Erythroblast (primary cell): ENCODE data around the gene AP2M1.

Experiments used
- DNase-seq, 2 experiments: peaks; one replicate each; lab custom pipeline; 2025; lab: John Stamatoyannopoulos, UW
- GATA1 ChIP-seq: IDR thresholded peaks from 2 replicates; pipeline ENCODE4 v1.6.1; 2011; ENCODE audit warnings: low read depth, mild to moderate bottlenecking, control low read depth, low read length, moderate library complexity
- POLR2A ChIP-seq: IDR thresholded peaks from 2 replicates; pipeline ENCODE4 v1.6.1; 2011; ENCODE audit warnings: mild to moderate bottlenecking, low read length

AP2M1 gene

GRCh38 chr3:184177767-184178306 lies 3.2 kb downstream of the AP2M1 start:
- no peak for DNase-seq
- no peak for TF ChIP-seq POLR2A
- no peak for TF ChIP-seq GATA1

DNA sequence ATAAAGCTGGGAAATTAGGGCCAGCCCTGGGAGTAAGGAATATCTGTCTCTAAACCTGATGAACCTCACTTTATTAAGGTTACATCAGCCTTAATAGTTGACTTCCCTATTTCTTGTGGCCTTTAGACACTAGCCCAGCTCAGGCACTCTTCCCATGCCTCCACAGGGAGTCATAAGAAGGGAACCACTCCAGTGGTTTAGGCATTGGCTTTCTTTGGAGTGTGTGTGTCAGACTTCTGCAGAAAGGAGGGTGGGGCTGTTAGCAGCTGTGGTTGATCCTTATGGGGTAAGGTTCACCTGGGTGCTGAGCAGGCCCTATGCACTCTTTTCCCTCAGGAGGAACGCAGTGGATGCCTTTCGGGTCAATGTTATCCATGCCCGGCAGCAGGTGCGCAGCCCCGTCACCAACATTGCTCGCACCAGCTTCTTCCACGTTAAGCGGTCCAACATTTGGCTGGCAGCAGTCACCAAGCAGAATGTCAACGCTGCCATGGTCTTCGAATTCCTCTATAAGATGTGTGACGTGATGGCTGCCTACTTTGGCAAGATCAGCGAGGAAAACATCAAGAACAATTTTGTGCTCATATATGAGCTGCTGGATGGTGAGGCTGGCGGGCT lies 4.0 kb downstream of the AP2M1 start:
- no peak for DNase-seq
- no peak for TF ChIP-seq POLR2A
- TF ChIP-seq GATA1, result no peak

DNA sequence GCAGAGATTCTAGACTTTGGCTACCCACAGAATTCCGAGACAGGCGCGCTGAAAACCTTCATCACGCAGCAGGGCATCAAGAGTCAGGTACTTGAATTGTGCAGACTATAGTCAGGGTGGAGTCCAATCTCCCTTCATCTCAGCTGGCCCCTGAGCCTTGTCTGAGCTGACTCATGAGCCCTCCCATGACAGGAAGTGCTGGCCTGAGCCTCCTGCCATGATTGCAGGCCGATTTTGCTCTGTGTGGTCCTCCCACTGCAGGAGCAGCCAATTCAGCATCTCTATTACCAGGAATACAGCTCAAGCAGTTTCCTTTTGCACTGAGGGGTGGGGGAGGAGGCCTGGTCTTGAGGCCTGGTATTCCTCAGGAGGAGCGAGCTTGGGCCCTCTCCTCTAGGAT lies 5.5 kb downstream of the AP2M1 start:
- TF ChIP-seq GATA1 (no peak), POLR2A (no peak)
- peak; percentile 33 to 49 for DNase-seq

GRCh38 chr3:184181596-184181995 lies 6.9 kb downstream of the AP2M1 start:
- no peak for TF ChIP-seq POLR2A

DNA sequence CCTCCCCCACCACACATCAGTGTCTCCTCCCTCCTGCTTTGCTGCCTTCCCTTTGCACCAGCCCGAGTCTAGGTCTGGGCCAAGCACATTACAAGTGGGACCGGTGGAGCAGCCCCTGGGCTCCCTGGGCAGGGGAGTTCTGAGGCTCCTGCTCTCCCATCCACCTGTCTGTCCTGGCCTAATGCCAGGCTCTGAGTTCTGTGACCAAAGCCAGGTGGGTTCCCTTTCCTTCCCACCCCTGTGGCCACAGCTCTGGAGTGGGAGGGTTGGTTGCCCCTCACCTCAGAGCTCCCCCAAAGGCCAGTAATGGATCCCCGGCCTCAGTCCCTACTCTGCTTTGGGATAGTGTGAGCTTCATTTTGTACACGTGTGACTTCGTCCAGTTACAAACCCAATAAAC lies 9.0 kb downstream of the AP2M1 start:
- DNase-seq, result no peak
- TF ChIP-seq GATA1, result no peak
- no peak for TF ChIP-seq POLR2A

More at GRCh38 chr3:184181596-184181995, 6.9 kb downstream of the AP2M1 start:
- DNase-seq, result no peak

DNA sequence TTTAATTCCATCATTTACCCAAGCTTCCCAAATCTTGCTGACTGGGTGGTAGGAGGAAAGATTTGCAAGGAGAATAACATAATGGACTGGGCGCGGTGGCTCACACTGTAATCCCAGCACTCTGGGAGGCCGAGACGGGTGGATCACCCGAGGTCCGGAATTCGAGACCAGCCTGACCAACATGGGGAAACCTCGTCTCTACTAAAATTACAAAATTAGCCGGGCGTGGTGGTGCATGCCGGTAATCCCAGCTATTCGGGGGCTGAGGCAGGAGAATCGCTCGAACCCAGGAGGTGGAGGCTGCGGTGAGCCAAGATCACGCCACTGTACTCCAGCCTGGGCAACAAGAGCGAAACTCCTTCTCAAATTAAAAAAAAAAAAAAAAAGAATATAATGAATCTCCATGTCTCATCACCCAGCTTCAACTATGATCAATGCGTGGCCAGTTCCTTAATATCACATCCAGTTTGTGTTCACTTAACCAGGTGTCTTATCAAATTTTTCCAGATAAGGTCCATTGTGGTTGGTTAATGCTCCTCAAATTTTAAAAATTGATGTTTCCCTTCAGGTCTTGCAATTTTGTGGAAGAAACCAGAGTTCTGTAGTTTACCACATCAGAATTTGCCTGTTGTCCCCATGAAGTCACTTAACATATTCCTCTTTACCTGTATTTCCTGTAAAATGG lies 10.0 kb downstream of the AP2M1 start:
- TF ChIP-seq POLR2A, result no peak
- peak; percentile 49 to 61 for DNase-seq

- peak; percentile 100 for DNase-seq
- TF ChIP-seq POLR2A (peak; percentile 80), GATA1 (peak; percentile 49)
Measured at GRCh38 chr3:184185461-184186183, 11.0 kb downstream of the AP2M1 start.

DNA sequence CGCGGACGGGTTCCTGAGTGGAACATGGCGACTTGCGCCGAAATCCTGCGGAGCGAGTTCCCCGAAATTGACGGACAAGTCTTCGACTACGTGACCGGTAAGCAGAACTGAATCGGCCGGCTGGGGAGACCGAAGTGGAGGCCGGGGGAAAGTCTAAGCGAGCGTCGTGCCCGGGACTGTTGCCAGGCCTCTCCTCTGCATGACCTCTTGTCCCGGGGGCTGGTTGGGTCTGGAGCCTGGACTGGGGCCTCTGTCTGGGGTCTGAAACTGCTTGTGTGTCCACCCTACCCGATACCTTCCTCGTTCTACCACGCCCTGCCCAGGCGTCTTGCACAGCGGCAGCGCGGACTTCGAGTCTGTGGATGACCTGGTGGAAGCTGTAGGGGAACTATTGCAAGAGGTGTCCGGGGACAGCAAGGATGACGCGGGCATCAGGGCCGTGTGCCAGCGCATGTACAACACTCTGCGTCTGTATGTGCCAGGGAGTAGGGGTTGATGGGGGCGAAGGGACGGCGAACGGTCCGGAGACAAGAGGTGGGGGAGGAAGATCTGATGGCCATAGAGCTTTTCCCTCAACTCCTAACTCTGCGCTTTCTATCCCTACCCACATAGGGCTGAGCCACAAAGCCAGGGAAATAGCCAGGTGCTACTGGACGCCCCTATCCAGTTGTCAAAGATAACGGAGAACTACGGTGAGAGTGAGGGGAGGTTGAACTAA lies 11.7 kb downstream of the AP2M1 start, which contains the start of gene ABCF3:
Gene ABCF3 (plus strand): TSS at position 16 of the 718 bp plus-strand sequence. CDS start 9 bp downstream, at position 25.
- no peak for TF ChIP-seq GATA1
- peak; percentile 6 for TF ChIP-seq POLR2A
- peak; percentile 83 to 87 for DNase-seq

DNA sequence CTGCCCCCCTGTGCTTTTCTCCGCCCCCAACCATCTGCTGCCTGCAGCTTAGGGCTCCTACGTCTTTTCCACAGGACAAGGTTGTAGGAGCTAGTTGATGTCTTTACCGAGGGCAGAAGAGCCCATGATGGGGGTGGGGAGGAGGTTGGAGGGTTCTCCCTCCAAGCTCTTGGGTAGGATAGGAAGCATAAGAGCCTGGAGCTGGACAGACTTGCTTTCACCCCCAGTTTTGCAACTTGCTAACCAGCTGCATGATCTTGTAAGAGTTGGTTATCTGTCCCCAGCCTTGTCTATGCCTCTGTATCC lies 12.2 kb downstream of the AP2M1 start:
- DNase-seq, result peak; percentile 59 to 60
- TF ChIP-seq GATA1, result no peak
- TF ChIP-seq POLR2A, result no peak

GRCh38 chr3:184188080-184188479 lies 13.4 kb downstream of the AP2M1 start:
- no peak for DNase-seq
- TF ChIP-seq GATA1 (no peak), POLR2A (no peak)

DNA sequence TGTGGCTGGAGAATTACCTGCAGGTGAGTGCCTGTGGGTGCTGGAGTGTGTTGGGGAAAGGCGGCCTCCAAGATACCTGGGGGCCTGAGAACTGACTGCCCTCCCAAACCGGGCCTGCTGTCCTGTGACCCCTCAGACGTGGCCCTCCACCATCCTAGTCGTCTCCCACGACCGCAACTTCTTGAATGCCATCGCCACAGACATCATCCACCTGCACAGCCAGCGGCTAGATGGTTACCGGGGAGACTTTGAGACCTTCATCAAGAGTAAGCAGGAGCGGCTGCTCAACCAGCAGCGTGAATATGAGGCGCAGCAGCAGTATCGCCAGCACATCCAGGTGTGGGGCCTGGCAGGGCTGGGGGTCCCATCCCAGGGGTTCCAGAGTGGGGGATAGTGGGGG lies 14.8 kb downstream of the AP2M1 start:
- TF ChIP-seq GATA1 (no peak), POLR2A (no peak)
- no peak for DNase-seq

DNA sequence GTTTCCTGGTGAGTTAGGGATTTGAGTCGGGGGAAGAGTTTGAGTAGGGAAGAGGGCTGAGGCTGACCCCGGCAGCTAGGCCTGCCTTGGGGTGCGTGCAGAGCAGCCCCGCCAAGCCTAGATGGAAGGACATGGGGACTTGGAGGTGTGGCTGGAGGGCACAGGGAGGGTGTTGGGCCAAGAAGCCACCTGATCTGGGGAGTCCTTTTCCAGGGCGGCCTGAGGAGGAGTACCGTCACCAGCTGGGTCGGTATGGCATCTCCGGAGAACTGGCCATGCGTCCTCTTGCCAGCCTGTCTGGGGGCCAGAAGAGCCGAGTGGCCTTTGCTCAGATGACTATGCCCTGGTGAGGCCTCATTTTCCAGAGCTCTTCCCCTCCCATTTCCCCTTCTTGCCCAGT lies 18.2 kb downstream of the AP2M1 start:
- no peak for DNase-seq
- TF ChIP-seq POLR2A, result no peak

DNA sequence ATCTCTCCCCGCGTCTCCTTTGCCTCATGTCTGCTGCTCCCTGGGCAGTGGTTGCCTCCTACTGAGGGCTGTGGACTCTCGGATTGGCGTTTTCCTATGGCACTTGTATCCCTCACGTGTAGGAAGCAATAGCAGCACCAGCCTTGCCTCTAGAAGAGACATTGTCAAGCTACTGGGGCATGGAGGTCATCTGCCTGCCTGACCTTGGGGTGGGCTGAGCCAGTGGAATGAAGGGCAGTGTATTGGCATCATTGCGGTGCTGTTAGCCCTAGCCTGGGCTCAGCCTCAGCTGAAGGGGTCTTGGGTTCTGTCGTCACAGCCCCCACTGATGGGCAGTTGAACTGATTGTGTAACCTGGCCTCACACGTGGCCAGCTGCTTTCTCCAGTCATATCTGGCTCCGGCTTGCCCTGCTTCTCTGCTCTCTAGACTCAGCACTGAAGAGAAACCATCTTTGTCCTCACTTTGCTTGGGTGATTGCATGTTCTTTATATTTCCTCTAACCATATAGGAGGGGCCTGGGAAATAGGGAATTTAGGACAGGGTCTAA lies 19.4 kb downstream of the AP2M1 start:
- no peak for DNase-seq

More for the DNA sequence above, 19.4 kb downstream of the AP2M1 start:
- TF ChIP-seq POLR2A (no peak), GATA1 (no peak)
